Breast epithelium (tissue), 4 donors: ENCODE data around the gene PDLIM3. TPM values are rescaled to one million over a fixed set of nuclear protein-coding genes. Genes with fewer than 3 reads are reported as not detected.

Source experiments
- DNase-seq, 2 donors: peaks; one replicate each; pipeline ENCODE4 v3.0.0-alpha.2; 2019; ENCODE audit warnings: low spot score in 2 of 2
- H3K27ac ChIP-seq, 2 donors: fragments of 200-600 bp; sonication (generic) in 1 of 2; one replicate each; pipeline ENCODE4 v1.5.1; 2016 to 2019; ENCODE audit warnings: mild to moderate bottlenecking in 1 of 2
- H3K27me3 ChIP-seq, 2 donors: fragments of 200-600 bp; sonication (generic) in 1 of 2; one replicate each; pipeline versions ENCODE4 v1.5.1 to v1.6.0; 2017 to 2019; ENCODE audit warnings: control low read depth in 1 of 2, mild to moderate bottlenecking in 1 of 2
- H3K36me3 ChIP-seq: fragments of 200-600 bp; one replicate; pipeline ENCODE4 v1.5.1; 2019
- H3K4me1 ChIP-seq, 2 donors: fragments of 200-600 bp; sonication (generic); one replicate each; pipeline ENCODE4 v1.5.1; 2016 to 2019; ENCODE audit warnings: control low read depth in 1 of 2
- H3K4me3 ChIP-seq, 3 donors: fragments of 200-600 bp; sonication (generic); 1 replicate in 2 of 3; 2 replicates in 1 of 3; pipeline ENCODE4 v1.5.1; 2016 to 2019; ENCODE audit warnings: mild to moderate bottlenecking in 3 of 3, moderate library complexity in 2 of 3
- H3K9me3 ChIP-seq, 2 donors: fragments of 200-600 bp; sonication (generic) in 1 of 2; one replicate each; pipeline ENCODE4 v1.5.1; 2016 to 2019; ENCODE audit warnings: control low read depth in 1 of 2
- POLR2A ChIP-seq: fragments of 450-650 bp; IDR thresholded peaks from one replicate; pipeline ENCODE4 v1.6.1; 2016; ENCODE audit warnings: antibody characterized with exemption, mild to moderate bottlenecking, moderate library complexity
- POLR2AphosphoS5 ChIP-seq, 3 donors: sonication (generic); formaldehyde crosslinking; IDR thresholded peaks; one replicate each; pipeline ENCODE4 v1.6.1; 2017; ENCODE audit warnings: antibody characterized with exemption in 3 of 3
- intact Hi-C: fragments of 100-400 bp; cut with DNase I; formaldehyde crosslinking; loops from one replicate; pipeline ENCODE4 v1.15.1; 2023; ENCODE audit warnings: low total_unique reads
- total RNA-seq, 3 donors: library from RNA; depleted of rRNA; stranded (reverse); fragments of >200 nt; gene quantifications; one replicate each; pipeline ENCODE4 v1.1.0, GENCODE V29; 2016
- TF ChIP-seq, protein P1 (sequence below), 3 donors: fragments of 450-650 bp; IDR thresholded peaks; one replicate each; pipeline ENCODE4 v1.5.1; 2016 to 2017; ENCODE audit warnings: antibody characterized with exemption in 3 of 3, mild to moderate bottlenecking in 3 of 3, moderate library complexity in 3 of 3

PDLIM3 gene
- total RNA-seq, 3 donors from 2014 or later, result 25.3 to 181 (median 175) TPM

DNA sequence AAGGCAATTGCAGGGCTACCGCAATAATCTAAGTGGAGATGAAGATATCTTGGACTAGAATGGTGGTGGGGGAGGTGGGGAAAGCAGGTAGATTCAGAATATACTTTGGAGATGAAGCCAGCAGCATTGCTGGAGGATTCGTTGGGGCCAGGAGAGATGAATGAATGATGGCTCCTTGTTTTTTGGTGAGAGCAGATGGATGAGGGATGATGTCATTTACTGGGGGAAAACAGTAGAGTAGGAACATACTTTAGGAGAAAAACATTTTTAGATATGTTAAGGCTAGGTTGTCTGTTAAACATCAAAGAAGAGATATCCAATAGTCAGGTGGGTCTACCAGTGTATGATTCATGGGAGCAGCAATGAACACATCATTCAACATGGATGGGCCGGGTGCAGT is 69.6 kb downstream of the PDLIM3 start:
- H3K9me3 ChIP-seq, result no peaks in the 10 kb centered on the region
- intact Hi-C loops, result no loop called here
- no peak overlapping the region for H3K4me3 ChIP-seq
- no peaks in the 10 kb centered on the region for H3K27me3 ChIP-seq
- DNase-seq, result no peak
- no peak for TF ChIP-seq POLR2AphosphoS5 (IDR thresholded peaks at IDR 0.05)
- TF ChIP-seq, protein P1, sequence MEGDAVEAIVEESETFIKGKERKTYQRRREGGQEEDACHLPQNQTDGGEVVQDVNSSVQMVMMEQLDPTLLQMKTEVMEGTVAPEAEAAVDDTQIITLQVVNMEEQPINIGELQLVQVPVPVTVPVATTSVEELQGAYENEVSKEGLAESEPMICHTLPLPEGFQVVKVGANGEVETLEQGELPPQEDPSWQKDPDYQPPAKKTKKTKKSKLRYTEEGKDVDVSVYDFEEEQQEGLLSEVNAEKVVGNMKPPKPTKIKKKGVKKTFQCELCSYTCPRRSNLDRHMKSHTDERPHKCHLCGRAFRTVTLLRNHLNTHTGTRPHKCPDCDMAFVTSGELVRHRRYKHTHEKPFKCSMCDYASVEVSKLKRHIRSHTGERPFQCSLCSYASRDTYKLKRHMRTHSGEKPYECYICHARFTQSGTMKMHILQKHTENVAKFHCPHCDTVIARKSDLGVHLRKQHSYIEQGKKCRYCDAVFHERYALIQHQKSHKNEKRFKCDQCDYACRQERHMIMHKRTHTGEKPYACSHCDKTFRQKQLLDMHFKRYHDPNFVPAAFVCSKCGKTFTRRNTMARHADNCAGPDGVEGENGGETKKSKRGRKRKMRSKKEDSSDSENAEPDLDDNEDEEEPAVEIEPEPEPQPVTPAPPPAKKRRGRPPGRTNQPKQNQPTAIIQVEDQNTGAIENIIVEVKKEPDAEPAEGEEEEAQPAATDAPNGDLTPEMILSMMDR (IDR thresholded peaks at IDR 0.05), result no peak
- no peak for TF ChIP-seq POLR2A
- H3K4me1 ChIP-seq, result no peaks in the 10 kb centered on the region
- no peak overlapping the region for H3K27ac ChIP-seq
- no peaks in the 10 kb centered on the region for H3K36me3 ChIP-seq

- no peaks in the 10 kb centered on the region for H3K36me3 ChIP-seq
- H3K4me1 ChIP-seq, result no peaks in the 10 kb centered on the region
- H3K9me3 ChIP-seq, result no peaks in the 10 kb centered on the region
- no peak overlapping the region for H3K4me3 ChIP-seq
- H3K27me3 ChIP-seq, result no peaks in the 10 kb centered on the region
- TF ChIP-seq, protein P1 (IDR thresholded peaks at IDR 0.05), result no peak
- TF ChIP-seq POLR2A, result no peak
- TF ChIP-seq POLR2AphosphoS5 (IDR thresholded peaks at IDR 0.05), result no peak
- DNase-seq, result no peak
- intact Hi-C loops, result no loop called here
- H3K27ac ChIP-seq, result no peak overlapping the region
These were observed 70.4 kb downstream of the PDLIM3 start for GRCh38 chr4:185464887-185465286.

DNA sequence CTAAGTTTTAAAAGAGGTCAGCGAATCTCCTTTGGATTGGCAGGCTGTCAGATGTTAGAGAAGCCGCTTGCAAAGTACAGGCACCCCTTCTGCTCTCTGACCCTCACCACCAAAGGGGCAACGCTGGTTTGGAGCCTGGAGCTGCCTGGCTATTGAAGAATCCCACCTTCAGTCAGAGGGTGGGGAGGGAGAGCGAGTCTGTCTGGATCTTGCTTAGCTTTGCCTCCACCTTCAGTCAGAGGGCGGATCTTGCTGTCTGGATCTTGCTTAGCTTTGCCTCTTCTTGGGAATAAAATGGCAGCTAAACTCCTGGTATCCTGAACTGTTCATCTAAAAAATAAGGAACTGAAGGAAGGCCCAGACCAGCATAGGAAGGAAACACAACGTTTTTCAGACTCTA is 71.1 kb downstream of the PDLIM3 start:
- no peak for TF ChIP-seq POLR2AphosphoS5 (IDR thresholded peaks at IDR 0.05)
- no peak for TF ChIP-seq POLR2A
- TF ChIP-seq, protein P1 (IDR thresholded peaks at IDR 0.05), result no peak
- Histone ChIP-seq H3K36me3 (no peaks in the 10 kb centered on the region), H3K4me3 (no peak overlapping the region), H3K27me3 (no peaks in the 10 kb centered on the region), H3K4me1 (no peaks in the 10 kb centered on the region), H3K9me3 (no peaks in the 10 kb centered on the region), H3K27ac (no peak overlapping the region)
- intact Hi-C loops, result no loop called here
- no peak for DNase-seq

DNA sequence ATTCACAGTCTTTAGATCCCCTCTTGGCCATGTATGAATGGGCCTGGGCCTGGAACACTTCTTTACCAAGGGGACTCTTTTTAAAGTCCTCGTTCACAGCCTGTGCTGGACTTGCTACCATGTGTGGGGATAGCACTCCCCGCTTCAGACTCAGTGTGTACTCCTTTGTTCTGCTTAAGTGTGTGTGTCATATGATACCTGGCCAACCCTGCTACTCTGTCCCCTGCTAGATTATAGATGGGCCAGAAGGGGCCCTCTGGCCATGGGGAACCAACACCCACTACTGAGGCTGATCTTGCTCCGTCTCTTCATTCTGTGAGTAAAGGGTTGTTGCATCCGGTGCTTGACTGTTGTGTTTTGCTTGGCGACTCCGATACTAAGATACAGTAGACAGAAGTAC is 71.8 kb downstream of the PDLIM3 start:
- DNase-seq, result no peak
- Histone ChIP-seq H3K4me3 (no peak overlapping the region), H3K27ac (no peak overlapping the region), H3K36me3 (no peaks in the 10 kb centered on the region), H3K4me1 (no peaks in the 10 kb centered on the region), H3K27me3 (no peaks in the 10 kb centered on the region), H3K9me3 (no peaks in the 10 kb centered on the region)
- intact Hi-C loops, result no loop called here
- TF ChIP-seq, protein P1 (IDR thresholded peaks at IDR 0.05), result no peak
- TF ChIP-seq POLR2A (no peak), POLR2AphosphoS5 (IDR thresholded peaks at IDR 0.05) (no peak)

DNA sequence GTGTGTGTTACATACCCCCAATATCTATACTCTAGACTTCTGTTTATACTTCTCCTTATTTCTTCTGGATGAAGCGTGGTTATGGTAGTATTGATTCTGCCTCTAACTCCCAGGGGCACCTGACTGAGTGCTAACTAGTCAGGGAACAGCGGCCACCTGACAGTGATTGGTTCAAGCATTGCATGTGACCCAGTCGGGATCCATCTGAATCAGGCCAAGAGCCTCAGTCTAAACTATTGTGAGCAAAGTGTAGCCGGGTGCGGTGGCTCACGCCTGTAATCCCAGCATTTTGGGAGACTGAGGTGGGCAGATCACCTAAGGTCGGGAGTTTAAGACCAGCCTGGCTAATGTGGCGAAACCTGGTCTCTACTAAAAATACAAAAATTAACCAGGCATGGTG is 73.7 kb downstream of the PDLIM3 start:
- Histone ChIP-seq H3K9me3 (no peaks in the 10 kb centered on the region), H3K27me3 (no peaks in the 10 kb centered on the region), H3K27ac (no peak overlapping the region), H3K4me1 (no peaks in the 10 kb centered on the region), H3K36me3 (no peaks in the 10 kb centered on the region), H3K4me3 (no peak overlapping the region)
- DNase-seq, result no peak
- TF ChIP-seq POLR2A (no peak), POLR2AphosphoS5 (IDR thresholded peaks at IDR 0.05) (no peak)
- TF ChIP-seq, protein P1 (IDR thresholded peaks at IDR 0.05), result no peak
- intact Hi-C loops, result no loop called here
